GM21825 (cell line): Measurements from ENCODE around the gene AFF1.
"Not testable (repeated sequence)": the region's sequence is repeated elsewhere in the genome, so short reads cannot be mapped to it uniquely, and the experiment has no call there.

Experiments used
- ATAC-seq: cut with Tn5 transposase; IDR thresholded peaks from one replicate; pipeline ENCODE4 v1.9.1; 2021; ENCODE audit warnings: mild to moderate bottlenecking, moderate library complexity; ENCODE audit not compliant: unreplicated experiment

AFF1 gene

GRCh38 chr4:87050596-87050995 lies 115.8 kb downstream of the AFF1 start:
- no peak for ATAC-seq

- no peak for ATAC-seq
Observed at GRCh38 chr4:87051121-87051713, 116.4 kb downstream of the AFF1 start.

GRCh38 chr4:87052615-87053014 lies 117.8 kb downstream of the AFF1 start:
- no peak for ATAC-seq

GRCh38 chr4:87053176-87053658 lies 118.4 kb downstream of the AFF1 start:
- no peak for ATAC-seq

- ATAC-seq, result no peak
Observed at GRCh38 chr4:87053802-87054767, 119.3 kb downstream of the AFF1 start.

GRCh38 chr4:87054900-87055299 lies 120.1 kb downstream of the AFF1 start:
- no peak for ATAC-seq

GRCh38 chr4:87055311-87055710 lies 120.5 kb downstream of the AFF1 start:
- ATAC-seq, result no peak

- ATAC-seq, result no peak
Observed at GRCh38 chr4:87056881-87057280, 122.1 kb downstream of the AFF1 start.

GRCh38 chr4:87057835-87058355 lies 123.1 kb downstream of the AFF1 start:
- no peak for ATAC-seq

GRCh38 chr4:87058356-87059073 lies 123.7 kb downstream of the AFF1 start:
- no peak for ATAC-seq

GRCh38 chr4:87060957-87061356 lies 126.1 kb downstream of the AFF1 start:
- ATAC-seq, result no peak

GRCh38 chr4:87065021-87065420 lies 130.2 kb downstream of the AFF1 start:
- no peak for ATAC-seq

GRCh38 chr4:87066403-87067123 lies 131.8 kb downstream of the AFF1 start:
- ATAC-seq, result no peak

GRCh38 chr4:87067124-87067885 lies 132.5 kb downstream of the AFF1 start:
- ATAC-seq, result no peak

GRCh38 chr4:87068583-87069021 lies 133.8 kb downstream of the AFF1 start:
- ATAC-seq, result no peak

GRCh38 chr4:87069037-87069742 lies 134.4 kb downstream of the AFF1 start:
- ATAC-seq, result no peak

GRCh38 chr4:87071401-87071800 lies 136.6 kb downstream of the AFF1 start:
- no peak for ATAC-seq

GRCh38 chr4:87072545-87072944 lies 137.7 kb downstream of the AFF1 start:
- not testable (repeated sequence) for ATAC-seq
